HG03460 (cell line): ENCODE data around the gene PTAR1.

Source experiments
- ATAC-seq: cut with Tn5 transposase; IDR thresholded peaks from one replicate; pipeline ENCODE4 v1.9.1; 2021; ENCODE audit not compliant: unreplicated experiment

The PTAR1 gene

GRCh38 chr9:69753830-69754229 is 6.0 kb downstream of the PTAR1 start:
- no peak for ATAC-seq

DNA sequence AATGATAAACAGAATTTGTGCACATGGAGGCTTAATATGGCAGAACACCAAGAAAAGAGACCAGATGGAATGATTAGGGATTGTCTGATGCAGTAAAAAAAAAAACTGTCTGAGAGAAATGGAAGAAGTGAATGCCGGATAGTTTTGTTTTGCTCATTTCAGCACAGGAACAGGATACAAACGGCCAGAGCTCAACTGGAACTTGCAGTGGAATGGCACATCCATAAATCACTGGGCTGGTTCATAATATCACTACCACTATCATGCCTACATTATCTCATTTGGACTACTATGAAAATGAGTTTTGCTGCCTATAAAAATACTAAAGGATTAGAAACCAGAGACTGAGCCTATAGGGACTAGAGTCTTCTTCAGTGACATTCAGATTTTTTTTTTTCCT is 9.7 kb downstream of the PTAR1 start:
- ATAC-seq = no peak

GRCh38 chr9:69748304-69748703 is 11.5 kb downstream of the PTAR1 start:
- no peak for ATAC-seq

GRCh38 chr9:69746859-69747560 is 12.8 kb downstream of the PTAR1 start:
- no peak for ATAC-seq

DNA sequence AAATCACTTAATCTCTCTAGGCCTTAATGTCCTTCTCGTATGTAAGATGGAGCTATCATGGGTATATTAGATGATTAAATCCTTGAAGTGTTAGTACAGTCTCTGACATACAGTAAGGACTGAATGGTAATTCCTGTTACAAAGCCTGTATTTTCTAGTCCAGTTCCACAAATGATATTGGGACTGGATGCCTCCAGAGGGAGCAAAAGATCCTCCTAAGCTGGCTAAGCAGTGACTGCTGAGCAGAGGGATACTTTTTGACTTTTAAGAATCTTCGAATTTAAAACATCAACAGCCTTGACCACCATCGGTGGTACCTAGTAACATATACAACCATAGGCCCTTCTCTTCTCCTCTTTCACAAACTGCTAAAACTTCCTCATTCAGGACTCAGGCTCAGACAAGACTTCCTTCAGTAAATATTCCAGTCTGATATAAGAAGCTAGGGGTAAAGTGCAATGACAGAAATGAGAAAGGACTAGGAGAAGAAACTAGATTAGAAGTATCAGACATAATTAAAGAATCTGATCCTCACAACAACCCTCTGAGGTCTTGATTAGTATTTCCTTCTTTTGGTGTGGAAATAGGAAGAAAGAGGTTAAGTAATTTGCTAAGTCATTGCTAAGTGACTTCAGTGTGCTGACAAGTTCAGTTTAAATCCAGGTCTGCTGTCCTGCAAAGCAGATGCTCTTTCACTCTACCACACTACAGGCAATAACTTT is 13.9 kb downstream of the PTAR1 start:
- no peak for ATAC-seq

DNA sequence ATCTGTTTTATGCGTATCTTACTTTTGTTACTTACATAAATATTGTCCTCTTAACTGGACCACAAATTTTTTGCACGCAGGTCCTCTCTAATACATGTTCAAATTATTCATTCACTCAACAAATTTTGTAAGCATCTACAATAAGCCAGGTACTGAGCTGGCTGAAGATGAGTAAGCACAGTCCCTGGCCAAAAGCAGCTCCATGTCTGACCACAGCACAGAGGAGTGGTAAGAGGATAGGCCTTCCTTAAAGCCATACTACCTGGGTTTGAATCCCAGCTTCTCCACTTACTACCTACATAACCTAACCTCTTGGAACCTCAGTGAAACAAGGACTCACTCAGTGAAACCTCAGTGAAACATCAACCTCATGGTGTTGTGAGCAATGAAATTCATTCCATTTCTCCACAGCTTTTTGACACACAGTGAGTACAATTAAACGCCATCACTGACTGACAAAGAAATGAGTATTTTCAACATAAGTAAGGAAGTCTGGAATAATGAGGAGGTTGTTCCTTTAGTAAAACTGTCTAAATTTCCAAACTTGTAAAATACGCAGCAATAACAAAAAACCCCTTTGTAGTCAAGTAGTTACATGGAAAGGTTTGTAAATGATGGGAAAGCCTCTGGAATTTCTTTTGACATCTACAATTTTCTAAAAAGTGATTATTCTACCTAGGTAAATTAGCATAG is 15.0 kb downstream of the PTAR1 start:
- ATAC-seq = no peak

- ATAC-seq = no peak
Observed at GRCh38 chr9:69743930-69744329, 15.9 kb downstream of the PTAR1 start.

DNA sequence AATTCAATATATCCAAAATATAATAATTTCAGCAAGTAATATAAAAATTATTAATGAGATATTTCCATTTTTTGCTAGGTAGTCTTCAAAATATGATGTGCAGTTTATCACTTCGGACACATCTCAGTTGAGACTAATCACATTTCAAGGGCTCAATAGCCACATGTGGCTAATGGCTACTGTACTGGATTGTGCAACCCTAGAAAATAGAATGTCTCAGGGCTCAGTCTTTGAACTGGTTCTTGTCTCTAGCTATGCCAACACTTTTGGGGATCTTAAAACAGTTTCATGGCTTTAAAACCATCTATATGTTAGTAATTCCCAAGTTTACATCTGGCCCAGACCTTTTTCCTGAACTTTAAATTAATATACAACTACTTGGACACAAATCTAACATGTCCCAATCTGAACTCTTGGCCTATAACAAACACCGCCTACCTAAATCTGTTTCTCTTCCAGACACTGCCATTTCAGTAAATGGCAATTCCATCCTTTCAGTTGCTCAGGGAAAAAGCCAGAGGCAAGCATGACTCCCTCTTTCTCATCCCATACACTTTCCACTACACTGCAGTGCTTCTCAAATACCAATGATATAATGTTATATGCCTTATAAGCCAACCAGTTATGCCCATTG is 18.8 kb downstream of the PTAR1 start:
- no peak for ATAC-seq

DNA sequence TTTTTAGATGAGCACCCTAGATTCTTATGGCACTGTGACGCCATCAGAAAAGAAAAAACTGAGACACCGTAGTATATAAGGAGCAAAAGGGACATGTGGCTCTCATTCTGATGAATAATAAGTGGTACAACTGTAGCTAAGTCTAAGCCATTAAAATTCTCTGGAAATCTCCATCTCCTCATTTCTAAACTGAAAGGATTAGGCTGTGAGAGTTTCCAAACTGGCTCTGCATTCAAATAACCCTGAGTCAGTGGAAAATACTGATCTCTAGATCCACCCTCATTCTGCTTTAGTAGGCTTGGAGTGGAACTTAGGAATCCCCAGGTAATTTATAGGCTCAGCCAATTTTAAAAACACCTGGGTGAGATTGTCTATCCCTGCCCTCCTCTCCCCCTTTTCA is 28.5 kb downstream of the PTAR1 start:
- no peak for ATAC-seq

- no peak for ATAC-seq
Observed at GRCh38 chr9:69719983-69720382, 39.8 kb downstream of the PTAR1 start.

- ATAC-seq = no peak
Observed at GRCh38 chr9:69719367-69719766, 40.4 kb downstream of the PTAR1 start.

DNA sequence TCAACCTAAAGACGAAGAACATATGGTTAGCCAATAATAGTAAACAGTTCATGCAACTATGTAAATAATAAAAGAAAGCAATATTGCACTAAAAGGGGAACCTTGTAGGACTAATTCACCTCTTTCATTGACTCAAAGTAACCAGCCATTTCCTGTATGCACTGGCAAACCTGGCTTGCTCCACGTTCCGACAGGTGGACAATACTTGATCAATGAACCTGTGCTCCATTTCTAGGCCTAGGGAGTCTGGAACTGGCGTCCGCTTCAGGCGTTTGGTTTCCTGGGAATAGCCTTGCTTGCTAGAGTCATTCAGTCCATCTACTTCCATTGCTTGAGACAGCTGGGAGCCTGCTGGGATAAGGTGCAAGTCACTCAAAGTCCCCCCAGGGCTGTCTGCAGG is 41.6 kb downstream of the PTAR1 start:
- ATAC-seq = no peak

DNA sequence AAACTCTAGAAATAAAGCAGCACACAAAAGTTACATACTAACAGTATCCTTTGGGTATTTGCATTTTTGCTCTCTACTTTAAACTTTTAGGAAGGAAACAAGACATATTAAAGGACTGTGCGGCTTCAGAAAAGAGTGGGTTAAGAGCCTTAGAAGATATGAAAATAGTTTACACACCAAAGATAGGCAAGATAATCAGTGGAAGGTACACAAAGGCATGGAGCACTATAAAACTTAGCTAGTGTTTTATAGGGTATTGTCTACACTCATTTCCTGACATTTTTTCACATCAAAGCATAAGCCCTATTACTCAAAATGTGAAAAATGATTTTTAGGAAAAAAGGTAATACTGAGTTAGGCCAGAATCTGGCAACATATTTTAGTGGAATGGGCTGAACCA is 44.0 kb downstream of the PTAR1 start:
- ATAC-seq = no peak

DNA sequence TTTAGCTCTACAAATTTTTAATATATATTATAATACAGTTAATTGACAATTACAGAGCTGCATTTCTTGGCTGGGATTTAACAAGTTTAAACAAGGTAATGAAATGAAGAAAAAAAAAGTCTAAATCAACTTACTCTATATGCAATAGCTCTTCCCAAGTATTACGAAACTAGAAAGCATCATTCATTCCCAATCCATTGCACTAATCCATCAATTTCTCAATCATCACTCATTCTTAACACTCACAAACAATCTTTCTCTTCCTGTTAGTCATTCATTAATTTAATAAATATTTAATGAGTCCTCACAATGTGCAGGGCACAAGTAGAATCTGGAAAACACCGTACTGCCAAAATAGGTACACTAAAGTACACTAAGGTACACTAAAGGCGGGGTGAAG is 44.7 kb downstream of the PTAR1 start:
- no peak for ATAC-seq

- no peak for ATAC-seq
Observed at GRCh38 chr9:69697475-69697874, 62.3 kb downstream of the PTAR1 start.

DNA sequence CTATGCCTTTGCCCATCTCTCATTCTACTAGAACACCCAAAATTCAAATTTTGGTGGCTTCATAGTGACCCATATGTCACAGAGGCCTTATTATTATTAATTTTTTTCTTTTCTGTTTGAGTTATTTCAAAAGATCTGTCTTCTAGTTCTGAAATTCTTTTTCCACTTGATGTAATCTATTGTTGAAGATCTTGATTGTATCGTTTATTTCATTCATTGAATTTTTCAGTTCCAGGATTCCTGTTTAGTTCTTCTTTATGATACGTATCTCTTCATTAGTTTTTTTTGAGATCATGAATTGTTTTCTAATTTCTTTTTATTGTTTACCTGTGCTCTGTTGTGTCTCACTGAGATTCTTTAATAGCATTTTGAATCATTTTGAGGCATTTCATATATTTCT is 63.0 kb downstream of the PTAR1 start:
- no peak for ATAC-seq

- no peak for ATAC-seq
Observed at GRCh38 chr9:69689991-69690538, 69.7 kb downstream of the PTAR1 start.

DNA sequence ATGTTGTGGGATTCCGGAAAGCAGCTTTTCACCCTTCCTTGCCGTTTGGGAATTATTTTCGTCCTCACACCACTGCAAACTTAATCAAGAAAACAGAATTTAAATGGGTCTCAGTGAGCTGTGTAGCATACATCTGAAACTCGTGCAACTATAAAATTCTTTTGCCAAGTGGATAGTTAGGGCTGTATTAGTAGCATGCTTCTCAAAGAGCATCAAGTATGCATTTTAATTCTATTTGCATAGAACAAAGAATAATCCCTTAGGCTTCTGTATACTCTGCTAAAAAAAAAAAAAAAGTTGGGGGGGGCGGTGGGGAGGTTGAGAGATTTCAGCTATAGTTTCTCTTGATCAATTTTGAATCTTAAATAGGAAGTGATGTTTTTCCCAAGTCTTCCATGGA is 75.9 kb downstream of the PTAR1 start:
- no peak for ATAC-seq

GRCh38 chr9:69678843-69679538 is 80.8 kb downstream of the PTAR1 start:
- ATAC-seq = no peak

GRCh38 chr9:69677931-69678330 is 81.9 kb downstream of the PTAR1 start:
- no peak for ATAC-seq

GRCh38 chr9:69675563-69675962 is 84.2 kb downstream of the PTAR1 start:
- ATAC-seq = no peak
